G401 (cell line): Measurements from ENCODE around the gene TRAPPC1. TPM values are rescaled to one million over a fixed set of nuclear protein-coding genes. Genes with fewer than 3 reads are reported as not detected.

Experiments used
- DNase-seq: peaks from one replicate; pipeline ENCODE4 v3.0.0-alpha.2; 2015; ENCODE audit warnings: low spot score
- in situ Hi-C: cut with HindIII; loops from 2 replicates; pipeline ENCODE4 v1.10.0; 2016; ENCODE audit warnings: low sequenced_read_pairs, mixed read lengths
- total RNA-seq: library from RNA; depleted of rRNA; stranded (reverse); fragments of >200 nt; shearing (Covaris generic); gene quantifications from 2 replicates; pipeline ENCODE4 v1.2.3, GENCODE V29; 2014

Gene TRAPPC1
- total RNA-seq, 1 experiment from 2014 or later, result 7.8 TPM

DNA sequence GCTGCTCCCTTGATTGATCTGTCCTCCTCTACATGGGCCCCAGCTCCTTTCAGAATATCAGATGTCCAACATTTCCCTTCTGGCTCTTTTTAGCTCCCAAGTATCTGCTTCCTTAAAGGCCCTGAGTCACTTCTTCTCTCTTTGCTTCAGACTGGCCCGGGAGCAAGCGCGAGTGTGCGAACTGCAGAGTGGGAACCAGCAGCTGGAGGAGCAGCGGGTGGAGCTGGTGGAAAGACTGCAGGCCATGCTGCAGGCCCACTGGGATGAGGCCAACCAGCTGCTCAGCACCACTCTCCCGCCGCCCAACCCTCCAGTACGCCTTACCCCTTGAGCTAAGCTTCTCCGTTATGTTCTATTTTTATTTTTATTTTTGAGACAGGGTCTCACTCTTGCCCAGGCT, 12.6 kb upstream of the TRAPPC1 start:
- DNase-seq, result no peak

DNA sequence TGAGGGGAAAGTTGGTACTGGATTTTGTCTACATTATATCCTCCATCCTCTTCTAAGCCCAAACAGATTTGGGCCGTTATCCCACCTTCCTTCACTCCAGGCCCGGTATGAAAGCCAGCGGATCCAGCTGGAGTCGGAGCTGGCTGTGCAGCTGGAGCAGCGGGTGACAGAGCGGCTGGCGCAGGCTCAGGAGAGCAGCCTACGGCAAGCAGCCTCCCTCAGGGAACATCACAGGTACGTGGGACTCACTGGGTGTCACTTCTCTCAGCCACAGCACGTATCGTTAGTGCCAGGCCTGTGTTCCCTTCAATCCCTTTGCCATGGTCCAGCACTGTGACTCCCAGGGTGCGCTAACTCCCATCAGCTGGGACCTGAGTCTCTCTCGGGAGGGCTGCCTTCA, 11.5 kb upstream of the TRAPPC1 start:
- no peak for DNase-seq
- in situ Hi-C loops, result no loop called here

More for the DNA sequence above, 12.6 kb upstream of the TRAPPC1 start:
- in situ Hi-C loops, result no loop called here

DNA sequence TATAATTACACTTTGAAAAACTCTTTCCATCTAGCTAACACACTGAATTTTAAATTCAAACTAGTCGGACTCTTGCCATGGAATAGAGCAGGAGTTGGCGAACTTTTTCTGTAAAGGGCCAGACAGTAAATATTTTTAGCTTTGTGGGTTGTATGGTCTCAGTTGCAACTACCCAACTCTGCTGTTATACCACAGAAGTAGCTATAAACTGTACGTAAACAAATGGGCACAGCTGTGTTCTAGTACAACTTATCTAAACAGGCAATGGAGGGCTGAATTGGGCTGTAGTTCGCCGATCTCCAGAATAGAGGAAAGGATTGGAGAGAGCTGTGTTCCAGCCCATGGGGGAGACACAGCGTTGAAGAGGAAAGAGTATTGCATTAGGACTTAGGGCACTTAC, 9.0 kb upstream of the TRAPPC1 start:
- DNase-seq, result no peak
- in situ Hi-C loops, result no loop called here

DNA sequence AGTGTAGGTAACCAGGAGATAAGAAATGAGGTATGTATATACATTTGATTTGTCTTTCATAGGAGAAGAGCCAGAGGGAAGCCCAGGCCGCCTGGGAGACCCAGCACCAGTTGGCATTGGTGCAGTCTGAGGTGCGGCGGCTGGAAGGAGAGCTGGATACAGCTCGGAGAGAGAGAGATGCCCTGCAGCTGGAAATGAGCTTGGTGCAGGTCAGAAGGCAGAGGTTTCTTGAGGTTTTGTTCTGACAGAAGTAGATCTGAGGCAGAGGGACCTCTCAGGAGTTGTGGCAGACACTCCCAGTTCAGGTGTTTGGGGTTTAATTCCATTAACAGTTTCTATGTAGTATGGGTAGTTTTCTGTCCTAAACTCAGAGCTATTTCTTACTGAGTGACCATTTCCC, 8.3 kb upstream of the TRAPPC1 start:
- in situ Hi-C loops, result no loop called here
- no peak for DNase-seq

DNA sequence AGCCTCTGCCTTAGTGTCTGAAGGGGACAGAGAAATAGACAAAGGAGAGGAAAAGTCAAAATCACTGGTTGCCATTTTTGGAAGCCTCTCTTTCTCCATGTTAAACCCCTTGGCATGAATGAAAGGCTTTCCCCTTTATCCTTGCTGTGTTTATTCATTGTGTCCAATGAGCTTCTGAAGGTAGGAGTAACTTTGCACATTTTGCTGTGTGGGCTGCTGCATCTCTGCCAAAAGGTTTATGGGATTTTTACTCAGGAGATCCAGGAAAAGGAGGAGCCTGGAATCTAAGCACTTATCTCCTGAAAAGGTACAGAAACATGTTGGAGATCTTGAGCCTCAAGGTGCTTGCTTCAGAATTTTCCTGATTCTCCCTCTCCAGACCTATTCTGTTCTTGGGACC, 4.1 kb upstream of the TRAPPC1 start:
- in situ Hi-C loops, result no loop called here
- DNase-seq, result no peak

DNA sequence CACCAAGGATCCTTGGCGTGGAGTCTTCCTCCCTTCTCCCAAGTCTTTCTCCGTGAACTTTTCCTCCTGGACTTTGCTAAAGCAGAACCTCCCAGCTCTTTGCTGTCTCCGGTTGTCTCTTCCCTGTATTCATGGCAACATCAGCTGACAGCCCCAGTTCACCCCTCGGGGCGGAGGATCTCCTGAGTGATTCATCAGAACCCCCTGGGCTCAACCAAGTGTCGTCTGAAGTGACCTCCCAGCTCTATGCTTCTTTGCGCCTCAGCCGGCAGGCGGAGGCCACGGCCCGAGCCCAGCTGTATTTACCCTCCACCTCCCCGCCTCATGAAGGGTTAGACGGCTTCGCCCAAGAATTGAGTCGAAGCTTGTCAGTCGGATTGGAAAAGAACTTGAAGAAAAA, 1.2 kb upstream of the TRAPPC1 start:
- in situ Hi-C loops, result loop anchor here (5.0 kb wide), 1 partner anchor 84 kb away; no protein-coding TSS in a partner anchor
- DNase-seq, result no peak

DNA sequence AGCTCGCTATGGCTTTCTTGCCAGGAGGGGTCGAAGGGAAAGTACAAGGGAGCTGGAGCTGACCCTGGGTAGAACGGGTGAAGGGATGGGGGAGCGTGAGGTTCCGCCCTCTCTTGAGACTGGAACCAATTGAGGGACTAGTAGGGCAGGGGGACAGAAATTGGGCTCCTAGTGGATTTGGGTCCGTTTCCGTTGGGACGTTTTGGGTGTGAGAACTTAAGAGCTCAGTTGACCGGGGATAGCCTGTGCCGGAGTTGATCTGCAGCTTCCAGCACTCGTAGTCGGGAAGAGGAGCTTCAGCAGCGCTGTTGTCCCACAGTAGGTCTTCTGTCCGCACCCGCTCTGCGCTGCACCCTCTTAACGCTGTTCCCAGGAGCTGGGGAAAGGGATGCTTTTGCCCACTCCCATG, 741 bp upstream of the TRAPPC1 start:
- DNase-seq, result peak; percentile 46
- in situ Hi-C loops, result loop anchor here (5.0 kb wide), 1 partner anchor 85 kb away; no protein-coding TSS in a partner anchor

DNA sequence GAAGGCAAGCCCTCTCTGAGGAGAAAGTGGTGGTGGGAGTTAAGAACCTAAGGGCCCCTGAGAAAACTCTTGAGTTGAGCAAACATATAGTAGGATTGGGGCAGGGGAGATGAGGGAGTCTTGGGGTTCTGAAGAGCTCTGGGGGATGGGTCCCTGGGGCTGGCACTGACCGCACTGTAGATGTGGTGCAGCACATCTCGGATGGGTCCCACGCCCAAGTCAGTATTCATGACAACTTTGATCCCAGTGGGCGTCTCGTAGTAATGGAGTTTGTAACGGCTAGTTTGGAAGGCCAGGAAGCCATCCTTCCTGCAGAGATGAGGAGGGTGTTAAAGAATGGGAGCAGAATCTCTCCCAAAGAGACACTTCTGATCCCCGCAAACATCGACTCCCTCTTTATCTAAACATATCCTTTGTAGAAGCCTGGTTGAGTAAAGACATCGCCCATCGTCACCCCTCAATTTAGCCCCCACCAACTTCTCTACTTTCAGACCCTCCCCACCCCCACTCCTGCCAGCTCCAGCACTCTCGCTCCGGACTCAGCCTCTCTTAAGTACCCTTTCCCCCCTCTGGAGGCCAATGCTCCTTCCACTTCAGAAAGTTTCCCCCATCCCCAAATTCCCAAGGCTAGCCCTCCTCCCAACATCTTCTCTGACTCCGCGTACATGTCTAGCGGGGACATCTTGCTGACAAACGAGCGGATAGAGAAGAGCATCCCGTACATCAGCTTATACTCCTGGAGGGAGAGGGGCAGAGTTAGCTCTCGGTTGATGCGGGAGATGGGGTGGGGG, 710 bp downstream of the TRAPPC1 start:
- no peak for DNase-seq
- in situ Hi-C loops, result loop anchor here (5.0 kb wide), 1 partner anchor 86 kb away; no protein-coding TSS in a partner anchor

DNA sequence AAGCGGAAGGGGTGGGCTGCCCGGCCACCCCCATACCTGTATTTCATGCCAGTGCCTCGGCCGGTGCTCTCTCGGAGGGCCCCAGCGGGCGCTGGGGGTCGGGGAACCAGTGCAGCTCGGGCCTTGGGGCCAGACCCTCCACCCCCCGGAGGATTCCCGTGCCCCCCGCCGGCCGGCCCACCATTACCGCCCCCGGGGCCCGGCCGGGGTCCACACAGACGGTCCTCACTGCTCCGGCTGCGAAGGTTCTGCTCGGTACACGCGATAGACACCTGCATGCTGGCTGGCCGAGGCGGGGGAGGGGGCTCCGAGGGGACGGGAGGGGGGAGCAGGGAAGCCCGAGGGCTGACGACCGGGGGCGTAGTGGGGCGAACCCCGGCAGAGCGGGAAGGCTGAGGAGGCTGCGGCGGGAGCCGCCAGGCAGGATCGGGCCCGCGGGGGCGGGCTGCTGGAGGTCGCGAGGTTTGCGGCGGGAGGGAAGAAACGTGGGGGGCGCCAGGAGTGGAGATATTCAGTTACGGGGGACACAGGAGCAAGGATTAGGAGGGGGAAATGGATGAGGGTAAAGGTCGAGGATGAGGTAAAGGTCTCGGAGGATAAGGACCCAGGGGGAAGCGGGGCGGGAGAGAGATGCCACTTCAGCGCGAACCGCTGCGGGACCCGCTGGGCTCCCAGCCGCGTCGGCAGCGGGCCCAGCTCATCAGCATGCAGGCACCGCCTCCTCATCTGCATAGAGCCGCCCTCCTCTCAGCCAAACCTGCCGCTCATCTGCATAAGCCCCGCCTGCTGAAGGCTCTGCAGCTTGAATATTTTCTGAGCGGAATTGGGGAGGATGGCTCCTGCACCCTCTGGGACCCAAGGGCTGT, 2.4 kb downstream of the TRAPPC1 start, which contains the start of gene KCNAB3:
Gene KCNAB3, minus strand, starts transcription at position 699 of the 866 bp plus-strand sequence. Its CDS starts 421 bp downstream, at position 278.
- DNase-seq, result peak; percentile 94
- in situ Hi-C loops, result loop anchor here (5.0 kb wide), 1 partner anchor 88 kb away; no protein-coding TSS in a partner anchor

DNA sequence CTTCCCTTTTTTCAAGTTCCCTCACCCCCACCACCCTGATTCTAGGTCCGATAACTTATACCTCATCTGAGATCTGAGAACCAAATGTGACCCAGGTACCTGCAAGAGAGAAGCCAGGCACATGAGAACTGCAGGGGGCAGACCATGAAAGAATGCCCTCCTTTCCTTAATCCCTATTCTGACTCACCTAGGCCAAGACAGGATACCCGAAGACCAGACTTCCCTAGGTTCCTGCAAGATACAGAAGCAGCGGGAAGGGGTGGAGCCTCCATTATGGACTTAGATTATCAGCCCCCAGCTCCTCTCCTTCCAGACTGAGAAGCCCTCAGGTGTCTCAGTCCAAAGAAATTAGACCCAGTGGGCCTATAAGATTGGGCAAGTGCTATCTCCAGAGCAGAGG, 4.2 kb downstream of the TRAPPC1 start:
- no peak for DNase-seq
- in situ Hi-C loops, result no loop called here

DNA sequence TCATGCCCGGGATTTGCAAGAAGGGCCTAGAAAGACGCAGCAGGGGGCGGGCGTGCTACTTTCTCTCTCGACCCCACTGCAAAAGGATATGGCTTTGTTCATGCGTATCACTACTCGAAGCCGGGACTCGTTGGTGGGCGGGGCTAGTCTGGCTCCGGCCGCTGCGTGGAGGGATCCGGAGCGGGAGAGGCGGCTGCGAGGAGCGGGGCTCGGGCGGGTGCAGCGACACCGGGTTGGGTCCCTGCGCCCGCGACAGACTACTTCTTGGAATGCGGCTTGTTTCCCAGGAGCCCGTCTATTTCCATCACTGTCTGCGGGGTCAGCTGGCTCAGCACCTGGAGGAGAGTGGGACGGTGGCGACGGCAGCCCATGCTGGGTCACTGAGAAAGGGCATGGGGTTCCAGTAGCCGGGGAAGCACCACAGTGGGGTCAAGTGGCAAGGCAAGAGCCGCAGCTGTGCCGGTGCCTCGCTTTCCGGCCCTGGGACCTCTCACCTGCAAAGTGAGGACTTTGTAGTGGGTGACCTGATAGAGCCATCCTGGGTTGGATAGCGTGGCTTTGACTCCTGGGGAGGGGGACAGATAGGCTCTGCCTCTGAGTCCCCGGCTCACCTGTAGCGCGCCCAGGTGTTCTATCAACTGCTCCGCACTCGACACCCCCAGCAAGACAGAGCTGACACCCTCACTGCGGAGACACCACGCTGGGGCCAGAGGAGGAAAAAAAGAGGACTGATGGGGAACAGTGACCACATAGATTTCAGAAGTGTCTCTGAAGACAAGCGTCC, 8.7 kb downstream of the TRAPPC1 start:
- in situ Hi-C loops, result no loop called here
- peak; percentile 79 for DNase-seq

DNA sequence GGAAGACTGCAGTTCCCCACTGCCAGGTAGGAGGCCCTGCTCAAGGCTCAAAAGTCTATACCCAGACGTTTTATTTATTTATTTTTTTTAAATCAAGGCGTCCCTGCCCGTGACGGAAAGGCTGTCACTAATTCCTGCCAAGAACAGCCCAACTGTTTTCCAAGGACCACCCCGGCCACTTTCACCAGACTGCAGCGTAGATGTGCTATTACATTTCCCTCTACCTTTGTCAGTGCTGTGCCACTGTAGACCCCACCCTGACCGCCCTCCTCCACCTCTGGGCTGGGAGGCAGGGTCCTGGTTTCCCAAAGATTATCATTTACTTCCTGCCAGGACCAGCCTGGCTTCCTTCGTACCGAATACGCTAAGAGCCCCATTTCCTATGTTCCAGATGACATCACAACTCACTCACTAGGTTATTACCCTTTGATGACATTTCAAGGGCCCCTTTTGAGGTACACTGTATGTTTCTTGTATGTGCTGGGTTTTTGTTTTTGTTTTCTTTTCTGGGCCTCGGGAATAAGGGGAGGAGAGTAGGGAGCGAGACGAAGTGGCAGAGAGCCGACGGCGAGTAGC, 9.4 kb downstream of the TRAPPC1 start:
- in situ Hi-C loops, result no loop called here

DNA sequence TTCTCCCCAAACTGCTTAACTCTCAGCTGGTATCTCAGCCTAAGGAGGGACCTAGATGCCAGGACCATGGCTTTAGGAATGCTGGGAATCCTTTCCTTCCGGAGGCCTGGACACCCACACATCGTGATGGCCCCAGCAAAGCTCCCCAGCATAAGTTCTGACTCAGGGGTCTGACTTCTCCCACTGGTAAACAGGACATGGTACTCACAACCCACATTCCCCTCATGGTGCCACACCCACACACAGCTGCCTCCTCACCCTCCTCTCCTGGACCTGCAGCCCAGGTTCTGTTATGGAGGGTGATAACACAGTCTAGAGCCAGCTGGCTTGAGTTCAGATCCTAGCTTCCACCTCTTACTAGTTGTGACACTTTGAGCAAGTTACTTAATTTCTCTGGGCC, 14.9 kb downstream of the TRAPPC1 start:
- in situ Hi-C loops, result no loop called here
- DNase-seq, result no peak

More for the DNA sequence above, 9.4 kb downstream of the TRAPPC1 start:
- DNase-seq, result no peak

DNA sequence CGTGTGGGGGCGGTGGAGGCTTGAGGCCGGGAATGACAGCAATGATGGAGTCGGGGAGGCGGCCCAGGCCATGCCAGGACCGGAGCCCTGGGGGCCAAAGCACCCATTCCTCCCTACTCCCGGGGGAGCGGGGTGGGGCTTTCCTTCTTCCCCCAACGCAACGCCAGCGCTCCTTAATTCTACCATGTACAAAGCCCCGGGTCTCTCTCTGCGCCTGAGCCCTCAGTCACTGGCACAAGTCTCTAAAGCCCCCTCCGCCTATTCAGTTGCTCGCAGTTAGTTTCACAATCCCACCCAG, 15.4 kb downstream of the TRAPPC1 start:
- DNase-seq, result no peak
- in situ Hi-C loops, result no loop called here

DNA sequence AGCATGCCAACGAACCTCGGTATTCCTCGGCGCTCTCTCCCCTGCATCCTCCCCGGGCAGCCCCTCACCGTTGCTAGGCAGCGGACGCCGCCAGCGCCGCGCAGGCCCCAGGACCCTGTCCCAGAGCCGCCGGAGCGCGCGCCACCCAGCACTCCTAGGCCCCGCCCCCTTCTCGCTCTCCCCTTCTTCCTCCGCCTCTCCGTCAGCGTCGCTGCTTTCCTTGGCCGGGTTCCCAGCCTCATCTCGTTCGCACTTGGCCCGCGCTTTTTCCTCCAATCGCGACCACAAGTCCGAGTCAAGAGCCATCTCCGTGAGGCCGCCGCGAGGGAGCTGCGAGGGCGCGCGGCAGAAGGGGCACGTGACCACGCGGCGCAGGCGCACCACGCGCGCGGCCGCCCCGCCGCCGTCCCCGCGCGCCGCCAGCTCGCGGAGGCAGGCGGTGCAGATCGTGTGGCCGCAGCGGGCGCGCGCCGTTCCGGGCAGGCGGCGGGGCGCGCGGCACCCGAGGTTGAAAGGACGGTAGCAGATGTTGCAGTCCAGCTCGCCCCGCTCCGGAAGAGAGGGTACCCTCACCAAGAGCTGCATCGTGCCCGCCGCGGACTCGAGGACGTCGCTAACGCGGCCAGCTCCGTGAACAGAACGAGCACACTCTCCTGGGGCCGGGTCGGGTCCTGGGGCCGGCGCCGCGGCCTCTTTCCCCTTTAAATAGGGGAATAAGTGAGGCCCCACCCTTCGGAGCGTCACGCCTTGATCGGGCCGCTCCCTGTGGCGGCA, 15.9 kb downstream of the TRAPPC1 start, which contains the start of gene RNF227:
Gene RNF227, minus strand, starts transcription at position 679 of the 774 bp plus-strand sequence. Its CDS starts 94 bp downstream, at position 585.
- in situ Hi-C loops, result no loop called here
- peak; percentile 90 for DNase-seq

DNA sequence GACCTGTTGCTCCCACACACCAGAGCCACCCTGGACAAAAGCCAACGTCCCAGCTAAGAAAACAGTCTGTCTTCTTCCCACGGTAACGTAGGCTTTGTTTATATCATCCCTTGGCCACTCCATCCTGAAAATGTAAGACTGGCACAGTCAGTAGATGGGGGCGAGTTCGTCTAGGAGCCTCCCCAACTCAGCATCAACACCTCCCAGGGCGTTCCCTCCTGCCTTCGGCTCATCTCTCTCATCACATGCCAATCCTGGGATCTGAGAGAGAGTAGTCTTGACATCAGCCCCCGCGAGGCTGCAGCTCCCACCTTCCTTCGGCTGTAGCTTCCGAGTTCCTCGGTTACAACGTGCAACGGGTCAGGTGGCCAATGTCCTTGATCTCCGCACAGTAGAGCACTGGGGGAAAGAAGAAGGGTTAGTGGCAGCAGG, 16.6 kb downstream of the TRAPPC1 start:
- no peak for DNase-seq
- in situ Hi-C loops, result no loop called here

DNA sequence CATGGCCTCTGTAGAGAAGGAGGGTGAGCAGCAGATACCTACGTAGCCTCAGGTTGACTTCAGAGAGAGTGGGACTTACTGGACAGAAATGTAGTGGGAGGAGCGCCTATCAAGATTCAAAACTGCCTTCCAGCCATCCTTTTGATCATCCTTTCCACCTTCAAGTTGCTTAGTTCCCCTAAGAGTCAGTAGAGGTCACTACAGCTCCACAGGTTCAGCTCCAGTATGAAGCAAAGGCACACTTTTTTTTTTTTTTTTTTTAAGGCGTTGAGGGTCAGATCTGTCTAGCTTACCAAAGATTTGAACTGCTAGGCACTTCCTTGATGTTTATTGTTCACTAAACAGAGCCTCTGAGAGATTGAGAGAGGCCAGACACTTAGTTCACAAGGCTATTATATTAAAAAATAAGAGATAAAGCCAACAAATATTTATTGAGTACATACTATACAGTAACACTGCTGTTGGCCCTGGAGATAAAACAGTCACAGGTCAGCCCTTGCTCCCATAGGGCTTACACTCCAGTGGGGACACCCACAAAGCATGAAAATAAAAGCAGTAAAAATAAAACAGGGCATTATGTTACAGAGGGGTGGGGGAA, 18.7 kb downstream of the TRAPPC1 start:
- peak; percentile 75 for DNase-seq
- in situ Hi-C loops, result no loop called here

DNA sequence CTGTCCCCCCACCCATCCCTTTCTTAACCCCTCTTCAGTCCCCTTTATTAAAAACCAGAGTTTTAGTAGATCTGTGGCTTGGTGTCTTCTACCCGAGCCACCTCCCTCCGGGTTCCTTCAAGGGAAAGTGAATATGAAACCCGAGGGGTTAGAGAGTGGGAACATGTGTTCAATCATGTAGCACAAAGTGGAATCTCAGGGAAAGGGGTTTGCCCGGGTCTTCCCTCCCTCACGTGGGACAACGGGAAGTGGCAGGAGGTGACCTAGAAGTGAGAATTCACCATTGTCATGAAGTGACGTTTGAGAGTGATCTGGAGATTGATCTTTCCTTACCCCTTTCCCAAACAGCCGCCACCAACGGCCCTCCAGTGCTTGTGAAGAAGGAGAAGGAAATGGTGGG, 20.6 kb downstream of the TRAPPC1 start:
- no peak for DNase-seq
- in situ Hi-C loops, result no loop called here
